GM18858 (cell line): ENCODE measurements around the gene TRIM16.
"Not testable (repeated sequence)": the region's sequence is repeated elsewhere in the genome, so short reads cannot be mapped to it uniquely, and the experiment has no call there.

Experiments
- ATAC-seq: cut with Tn5 transposase; IDR thresholded peaks from one replicate; pipeline ENCODE4 v1.9.1; 2021; ENCODE audit not compliant: unreplicated experiment

The TRIM16 gene

DNA sequence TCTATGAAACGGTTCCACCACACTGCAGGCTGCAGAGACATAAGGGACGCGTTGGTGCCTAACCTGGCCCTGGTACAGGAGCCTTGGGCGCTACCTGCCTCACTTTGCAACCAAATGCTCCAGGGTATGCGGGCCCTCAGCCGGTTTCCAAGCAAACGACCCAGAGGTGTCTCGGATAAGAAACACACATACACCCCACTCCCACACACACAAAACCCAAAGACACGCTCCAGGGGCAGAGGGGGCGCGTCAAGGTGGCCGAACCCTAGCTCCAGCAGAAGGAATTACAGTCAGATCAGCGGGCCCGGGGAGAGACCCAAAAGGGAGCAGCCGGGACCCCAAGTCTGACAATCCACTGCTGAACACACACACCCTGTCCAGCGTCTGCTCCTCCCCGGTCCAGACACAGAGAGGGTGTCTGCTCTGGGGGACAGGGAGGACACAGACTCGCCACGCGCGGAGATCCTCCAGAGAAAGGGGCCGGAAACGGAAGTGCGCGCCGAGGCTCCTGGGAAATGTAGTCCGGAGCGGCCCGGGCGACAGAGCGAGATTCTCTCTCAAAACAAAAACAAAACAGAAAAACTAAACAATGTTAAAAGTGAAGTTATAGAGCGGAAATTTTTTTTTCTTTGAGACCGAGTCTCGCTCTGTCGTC, at the start of gene TRIM16:
Gene TRIM16 (minus strand): TSS at position 488 of the 655 bp plus-strand sequence. CDS start 32,702 bp downstream, outside the sequence.
- peak; percentile 69 for ATAC-seq

DNA sequence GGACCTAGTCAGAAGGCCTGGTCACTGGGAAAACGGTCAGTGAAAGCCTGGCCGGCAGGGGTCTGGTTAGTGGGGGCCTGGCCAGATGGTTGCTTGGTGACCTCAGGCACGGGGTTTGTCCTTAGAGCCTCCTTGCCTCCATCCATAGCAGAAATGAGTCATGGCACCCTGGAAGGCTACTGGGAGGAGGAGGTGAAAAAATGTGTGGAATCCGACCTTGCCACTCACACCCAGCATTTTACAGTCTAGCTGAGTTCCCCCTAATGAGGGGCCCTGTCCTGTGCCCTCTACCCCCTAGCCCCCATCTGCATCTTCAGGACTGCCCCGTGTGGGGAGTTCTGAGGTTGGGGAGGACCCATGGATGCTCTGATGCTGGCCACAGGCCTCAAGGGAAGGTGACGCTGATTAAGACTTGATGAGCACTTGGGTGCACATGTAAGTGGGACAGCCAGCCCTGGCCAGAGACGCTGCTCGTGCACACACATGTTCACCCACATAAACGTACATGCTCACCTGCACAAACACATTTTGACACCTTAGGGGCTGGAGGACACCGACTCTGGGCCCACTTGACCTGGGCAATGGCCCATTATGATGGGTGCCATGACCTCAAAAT, 49.2 kb upstream of the TRIM16 start:
- ATAC-seq: not testable (repeated sequence)

DNA sequence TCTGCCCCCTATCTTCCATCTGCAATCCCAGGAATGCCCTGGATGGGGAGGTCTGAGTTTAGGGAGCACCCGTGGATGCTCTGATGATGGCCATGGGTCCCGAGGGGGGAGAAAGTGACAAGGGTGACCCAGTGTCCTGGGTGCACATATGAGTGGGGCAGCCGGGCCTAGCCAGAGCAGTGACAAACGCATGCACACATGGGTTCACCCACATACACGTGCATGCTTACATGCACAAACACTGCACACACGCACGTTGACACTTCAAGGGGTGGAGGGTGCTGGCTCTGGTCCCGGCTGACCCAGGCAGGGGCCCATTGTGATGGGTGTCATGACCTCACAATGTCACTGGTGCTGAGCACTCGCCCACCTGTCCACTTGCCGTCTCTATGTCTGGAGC, 47.8 kb upstream of the TRIM16 start, which contains the start of gene TBC1D26:
Gene TBC1D26 (plus strand): TSS at position 384 of the 400 bp plus-strand sequence. CDS start 3,066 bp downstream, outside the sequence.
- ATAC-seq: not testable (repeated sequence)

DNA sequence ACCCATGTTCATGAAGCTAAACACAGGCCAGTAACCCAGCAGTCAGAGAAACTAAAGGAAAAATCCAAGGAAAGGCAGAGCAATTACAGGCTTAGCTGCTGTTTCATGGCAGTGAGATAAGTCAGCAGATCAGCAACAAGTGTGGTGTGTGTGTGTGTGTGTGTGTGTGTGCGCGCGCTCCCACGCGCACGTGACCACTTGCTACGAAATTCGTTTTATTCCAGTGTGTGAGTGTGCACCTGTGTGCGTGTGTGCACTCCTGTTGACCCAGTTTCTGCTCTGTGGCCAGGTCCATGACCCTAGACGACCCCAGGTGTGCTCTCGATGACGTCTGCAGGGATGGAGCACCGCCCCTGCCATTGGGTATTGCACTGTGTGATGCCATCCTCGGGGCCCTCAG, 46.4 kb upstream of the TRIM16 start:
- ATAC-seq: not testable (repeated sequence)

DNA sequence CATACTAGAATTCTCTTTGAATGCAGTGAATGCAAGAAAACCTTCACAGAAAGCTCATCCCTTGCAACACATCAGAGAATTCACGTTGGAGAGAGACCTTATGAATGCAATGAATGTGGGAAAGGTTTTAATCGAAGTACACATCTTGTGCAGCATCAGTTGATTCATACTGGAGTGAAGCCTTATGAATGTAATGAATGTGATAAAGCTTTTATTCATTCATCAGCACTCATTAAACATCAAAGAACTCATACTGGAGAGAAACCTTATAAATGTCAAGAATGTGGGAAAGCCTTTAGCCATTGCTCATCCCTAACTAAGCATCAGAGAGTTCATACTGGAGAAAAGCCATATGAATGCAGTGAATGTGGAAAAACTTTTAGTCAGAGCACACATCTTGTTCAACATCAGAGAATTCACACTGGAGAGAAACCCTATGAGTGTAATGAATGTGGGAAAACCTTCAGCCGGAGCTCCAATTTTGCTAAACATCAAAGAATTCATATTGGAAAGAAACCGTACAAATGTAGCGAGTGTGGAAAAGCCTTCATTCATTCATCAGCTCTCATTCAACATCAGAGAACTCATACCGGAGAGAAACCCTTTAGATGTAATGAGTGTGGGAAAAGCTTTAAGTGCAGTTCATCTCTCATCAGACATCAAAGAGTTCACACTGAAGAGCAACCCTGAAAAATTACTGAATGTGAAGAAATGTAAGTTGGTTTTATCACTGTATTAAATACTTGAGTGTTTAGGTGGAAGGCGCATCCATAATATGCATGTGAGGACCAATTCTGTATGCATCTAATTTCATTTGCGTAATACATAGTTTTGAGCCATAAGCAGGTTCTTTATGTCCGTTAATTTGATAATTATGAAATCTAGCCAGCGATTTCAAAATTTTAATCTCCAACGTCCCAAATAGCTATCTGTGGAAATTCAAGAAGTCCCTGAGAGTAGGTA, 32.8 kb upstream of the TRIM16 start:
- not testable (repeated sequence) for ATAC-seq

DNA sequence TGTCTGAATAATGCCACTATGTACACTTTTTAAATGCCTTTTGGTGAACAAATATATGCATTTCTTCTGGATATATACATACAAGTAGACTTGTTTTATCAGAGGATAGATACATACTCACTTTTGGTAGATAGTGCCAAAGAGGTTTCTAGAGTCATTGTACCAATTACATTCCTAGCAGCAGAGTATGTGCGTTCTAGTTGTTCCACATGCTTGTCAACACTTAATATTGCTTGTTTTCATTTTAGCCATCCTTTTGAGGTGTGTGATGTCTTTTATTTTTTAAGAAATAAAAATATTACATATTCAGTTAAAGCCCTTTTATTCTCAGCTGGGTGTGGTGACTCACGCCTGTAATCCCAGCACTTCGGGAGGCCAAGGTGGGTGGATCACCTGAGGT, 24.8 kb upstream of the TRIM16 start:
- ATAC-seq: not testable (repeated sequence)

DNA sequence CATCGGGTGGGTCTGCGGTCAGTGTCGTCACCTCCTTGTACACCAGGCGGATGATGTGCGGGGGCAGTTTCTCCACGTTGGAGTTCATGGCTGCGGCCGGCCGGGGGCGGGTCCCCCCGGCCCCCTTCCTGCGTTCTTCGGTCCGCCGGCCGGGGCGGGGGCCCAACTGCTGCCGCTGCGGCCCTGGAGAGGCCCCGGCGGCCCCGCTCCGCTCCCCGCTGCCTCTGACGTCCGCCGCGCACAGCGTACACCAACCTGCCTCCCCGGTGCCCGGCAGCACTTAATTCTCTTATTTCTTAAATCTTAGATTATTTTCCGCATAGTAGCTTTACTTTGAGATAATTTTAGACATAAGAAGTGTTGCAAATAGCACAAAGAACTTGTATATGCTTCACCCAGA, 20.7 kb upstream of the TRIM16 start:
- not testable (repeated sequence) for ATAC-seq

DNA sequence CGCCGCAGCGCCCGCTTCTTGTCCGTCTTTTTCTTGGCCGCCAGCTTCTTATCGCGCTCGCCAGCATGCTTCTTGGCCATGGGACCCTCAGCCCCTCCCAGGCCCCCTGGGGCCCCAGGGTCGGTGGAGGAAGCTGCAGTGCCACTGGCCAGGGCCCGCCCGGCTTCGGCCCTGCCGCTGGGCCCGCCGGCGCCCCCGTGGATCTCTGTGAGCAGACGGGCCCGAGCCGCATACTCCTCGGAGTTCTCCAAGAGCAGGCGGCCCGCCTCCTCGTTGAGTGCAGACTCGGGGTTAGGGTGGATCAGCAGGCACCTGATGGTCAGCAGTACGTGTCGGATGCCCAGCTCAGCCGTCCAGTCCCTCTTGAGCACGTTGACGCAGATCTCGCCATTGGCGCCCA, 20.1 kb upstream of the TRIM16 start:
- ATAC-seq: not testable (repeated sequence)

DNA sequence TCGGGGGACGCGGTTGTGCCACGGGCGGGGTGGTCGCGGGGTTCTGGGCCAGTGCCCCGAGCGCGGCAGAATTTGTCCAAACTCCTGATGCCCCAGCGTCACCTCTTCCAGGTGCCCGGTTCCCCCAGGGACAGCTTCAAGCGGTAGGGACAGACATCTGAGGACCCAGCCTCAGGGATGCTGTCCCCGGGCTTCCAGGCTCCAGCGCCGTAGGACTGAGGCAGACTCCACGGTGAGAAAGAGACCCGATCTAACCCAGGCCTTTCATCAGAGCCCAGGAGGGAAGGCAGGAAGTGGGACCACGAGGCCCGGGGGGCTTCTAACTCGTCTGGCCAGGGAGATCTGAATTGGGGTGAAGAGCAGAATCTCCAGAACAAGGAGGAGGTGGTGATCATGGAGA, 15.8 kb upstream of the TRIM16 start:
- ATAC-seq: not testable (repeated sequence)

DNA sequence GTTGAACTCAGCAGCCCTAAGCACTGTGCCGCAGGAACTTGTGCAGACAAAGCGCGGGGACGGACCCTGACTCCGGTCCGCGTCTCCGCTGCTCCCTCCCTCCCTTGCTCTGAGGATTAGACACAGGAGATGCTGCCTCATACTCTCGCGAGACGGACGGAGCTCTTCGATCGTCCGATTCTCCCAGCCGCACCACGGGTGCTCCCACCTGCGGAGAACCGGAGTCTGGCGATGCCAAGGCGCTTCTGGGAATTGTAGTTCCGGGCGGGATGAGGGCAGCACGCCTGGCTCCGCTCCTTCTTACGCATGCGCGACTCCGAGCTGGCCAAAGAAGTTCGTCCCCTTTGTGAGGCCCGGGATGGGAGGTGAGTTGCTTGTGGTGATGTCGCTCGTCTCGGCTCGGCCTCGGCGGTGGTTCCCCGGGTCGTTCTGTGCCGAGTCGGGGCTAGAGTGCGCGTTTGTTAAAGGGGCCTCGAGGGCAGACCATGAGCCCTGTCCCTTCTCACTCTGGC, 15.4 kb upstream of the TRIM16 start, which contains the start of gene ZNF286A:
Gene ZNF286A (plus strand): TSS at position 340 of the 512 bp plus-strand sequence. CDS start 578 bp downstream, outside the sequence.
- ATAC-seq: peak; percentile 95

DNA sequence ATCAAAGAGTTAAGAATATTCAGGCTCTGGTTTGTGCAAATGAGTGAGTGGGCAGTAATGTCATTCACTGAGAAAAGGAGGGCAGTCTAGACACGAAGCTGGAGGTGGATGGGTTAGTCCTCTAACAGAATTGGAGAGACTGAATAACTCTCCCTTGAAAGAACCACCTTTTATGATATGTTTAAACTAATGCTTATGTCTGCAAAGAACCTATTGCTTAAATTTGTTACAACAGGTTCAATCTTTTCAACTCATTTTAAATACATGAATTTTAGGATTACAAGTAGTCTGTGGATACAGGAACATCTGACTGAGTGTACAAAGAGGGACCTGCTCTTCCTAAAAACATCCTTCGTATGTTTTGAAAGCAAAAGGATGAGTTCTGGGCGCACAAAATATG, 14.9 kb upstream of the TRIM16 start:
- not testable (repeated sequence) for ATAC-seq

DNA sequence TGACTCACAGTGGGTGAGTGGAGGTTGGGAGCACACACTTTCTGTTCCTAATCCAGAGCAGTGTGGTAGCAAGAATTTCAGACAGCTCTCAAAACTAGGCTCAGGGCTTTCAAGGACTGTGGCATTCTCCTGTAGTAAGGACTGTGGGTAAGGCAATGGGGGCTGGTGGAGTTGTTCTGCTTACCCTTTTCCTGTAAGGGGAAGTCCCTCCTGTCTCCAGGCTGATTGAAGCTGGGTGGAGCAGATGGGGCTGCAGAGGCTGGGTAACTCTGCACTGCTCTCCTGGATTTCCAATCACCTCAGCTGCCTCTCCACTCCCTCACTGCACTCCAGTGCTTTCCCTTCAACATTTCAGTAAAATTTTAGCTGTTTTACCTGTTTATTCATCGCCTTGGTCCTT, 3.4 kb upstream of the TRIM16 start:
- ATAC-seq: not testable (repeated sequence)

DNA sequence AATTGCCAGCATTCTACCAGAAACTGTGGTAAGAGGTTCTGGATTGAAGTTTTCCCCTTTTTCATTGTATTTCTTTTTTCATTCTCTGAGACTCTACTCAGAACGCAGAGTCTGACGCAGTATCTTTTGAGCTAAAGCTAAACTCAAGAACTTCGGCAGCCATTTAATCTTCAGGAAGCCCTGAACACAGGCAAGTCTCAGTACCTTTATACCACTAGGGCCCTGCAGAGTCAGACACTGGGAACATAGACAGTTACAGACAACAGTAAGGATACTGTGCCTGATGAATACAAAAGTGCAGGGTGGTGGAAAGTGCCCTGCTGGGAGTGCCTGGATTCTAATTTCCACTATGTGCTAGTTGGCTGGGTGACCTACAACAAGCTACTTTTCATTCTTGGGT, 976 bp downstream of the TRIM16 start:
- not testable (repeated sequence) for ATAC-seq

DNA sequence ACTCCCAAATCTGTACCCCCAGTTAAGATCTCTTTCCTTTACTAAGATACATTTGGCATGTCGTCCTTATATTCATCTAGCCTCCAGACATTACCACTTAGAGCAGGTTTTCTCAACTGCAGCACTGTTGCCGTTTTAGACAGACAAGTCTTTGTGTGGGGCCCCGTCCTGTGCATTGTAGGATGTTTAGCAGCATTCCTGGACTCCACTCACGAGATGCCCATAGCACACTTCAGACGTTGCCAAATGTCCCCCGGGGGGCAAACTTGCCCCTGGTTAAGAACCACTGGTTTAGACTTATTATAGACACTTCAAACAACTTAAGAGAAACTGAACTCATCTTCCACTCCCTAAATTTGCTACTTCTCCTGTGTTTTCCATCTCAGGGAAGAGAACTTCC, 8.1 kb downstream of the TRIM16 start:
- not testable (repeated sequence) for ATAC-seq

DNA sequence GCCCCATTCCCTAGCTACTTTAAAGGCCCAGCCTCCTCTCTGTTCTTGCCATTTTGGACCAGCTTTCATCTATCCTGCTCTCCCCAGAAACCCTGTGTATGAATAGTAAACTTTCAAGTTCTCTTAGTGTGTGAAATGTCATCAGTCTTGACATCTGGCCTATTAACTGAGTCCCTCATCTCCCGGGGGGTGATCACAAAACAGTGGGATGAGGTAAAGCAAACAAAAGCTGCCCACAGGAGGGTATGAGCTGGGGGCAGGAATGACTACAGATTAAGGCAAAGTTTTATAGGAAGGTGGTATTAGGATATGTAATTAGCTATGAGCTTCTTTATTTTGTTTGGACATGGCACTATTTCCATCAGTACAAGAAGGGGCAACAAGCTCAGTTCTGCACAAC, 9.5 kb downstream of the TRIM16 start:
- ATAC-seq: not testable (repeated sequence)

DNA sequence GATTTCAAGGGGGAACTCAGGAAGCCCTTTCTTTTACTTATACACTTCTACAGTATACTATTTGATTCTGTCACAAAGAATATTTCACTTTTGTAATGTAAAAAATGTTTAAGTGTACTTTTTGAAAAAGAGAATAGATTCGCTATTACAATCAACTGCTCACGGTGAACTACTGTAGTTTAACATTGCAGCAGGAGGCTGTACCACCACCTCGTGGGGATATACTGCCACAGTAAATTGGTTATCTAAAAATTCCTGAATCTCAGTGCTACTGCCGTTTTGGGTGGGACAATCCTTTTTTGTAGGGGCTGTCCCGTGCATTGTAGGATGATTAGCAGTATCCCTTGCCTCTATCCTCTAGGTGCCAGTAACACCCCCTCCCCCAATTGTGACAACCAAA, 14.6 kb downstream of the TRIM16 start:
- ATAC-seq: not testable (repeated sequence)

DNA sequence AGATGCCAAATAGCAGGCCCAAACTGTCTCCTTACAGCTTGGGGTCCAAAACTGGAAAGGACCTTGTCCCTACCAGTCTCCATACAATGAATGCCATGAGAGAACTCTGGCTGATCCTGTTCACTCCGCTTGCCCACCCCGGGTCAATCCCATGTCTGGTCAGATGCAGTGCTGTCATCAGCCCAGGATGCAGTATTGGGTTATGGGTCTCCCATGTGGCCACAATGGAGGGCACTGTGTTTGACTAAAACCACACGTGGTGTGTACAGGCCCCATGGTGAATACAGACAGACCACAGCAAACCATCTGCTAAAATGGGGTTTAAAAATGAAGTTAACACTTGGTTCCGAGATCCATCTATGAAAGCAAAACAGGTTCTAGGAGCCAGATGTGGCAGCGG, 20.4 kb downstream of the TRIM16 start:
- ATAC-seq: no peak

DNA sequence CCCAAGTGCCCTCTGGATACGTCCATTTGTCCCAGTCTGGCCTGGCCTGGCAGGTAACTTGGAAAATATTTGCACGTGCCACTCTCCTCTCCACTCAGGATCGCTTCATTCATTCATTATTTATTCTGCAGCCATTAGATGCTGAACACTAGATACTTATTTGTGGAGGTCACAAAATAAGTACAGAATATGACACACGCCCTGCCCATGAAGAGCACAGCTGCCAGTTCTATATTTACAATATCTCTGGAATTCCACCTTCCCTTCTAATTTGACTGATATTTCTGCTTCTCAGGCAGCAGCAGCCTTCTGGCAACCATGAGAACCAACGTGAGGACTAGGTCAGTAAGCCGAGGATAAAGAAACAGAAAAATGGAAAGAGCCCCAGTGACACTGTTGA, 20.9 kb downstream of the TRIM16 start:
- no peak for ATAC-seq

DNA sequence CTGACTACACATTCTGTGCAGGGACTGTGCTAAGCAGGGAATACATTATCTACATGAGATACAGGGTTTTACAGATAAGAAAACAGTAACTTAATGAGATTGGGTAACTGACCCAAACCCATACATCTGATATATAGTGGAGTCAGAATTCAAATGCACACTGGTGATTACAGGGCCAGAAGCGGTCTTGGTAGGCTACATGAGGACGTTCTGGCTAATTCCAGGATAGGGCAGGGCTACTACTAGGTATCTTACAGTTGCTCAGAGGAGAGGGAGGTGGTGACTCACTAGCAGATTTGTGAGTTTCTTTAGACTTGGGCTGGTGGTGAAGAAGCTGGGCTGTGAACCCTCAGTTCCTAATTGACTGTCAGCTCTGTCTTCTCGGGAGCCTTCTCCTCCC, 21.4 kb downstream of the TRIM16 start:
- ATAC-seq: no peak

DNA sequence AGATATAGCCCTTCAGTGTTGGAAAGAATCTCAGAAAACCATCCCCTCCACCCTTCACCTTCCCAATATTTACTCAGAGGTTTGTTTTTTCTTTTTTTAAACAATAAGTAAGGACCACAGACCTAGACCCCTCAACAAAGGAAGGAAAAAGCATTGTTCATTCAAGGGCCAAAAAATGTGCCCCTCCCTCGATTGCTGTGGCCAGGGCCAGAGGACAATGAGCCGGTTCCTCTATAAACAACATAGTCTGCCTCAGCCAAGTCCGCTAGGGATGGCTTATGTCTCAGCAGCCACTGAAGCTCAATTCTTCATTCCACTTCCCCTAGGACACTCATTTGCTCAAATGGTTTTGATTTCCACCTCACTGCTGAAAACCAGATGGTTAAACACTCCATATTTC, 24.0 kb downstream of the TRIM16 start:
- ATAC-seq: no peak

DNA sequence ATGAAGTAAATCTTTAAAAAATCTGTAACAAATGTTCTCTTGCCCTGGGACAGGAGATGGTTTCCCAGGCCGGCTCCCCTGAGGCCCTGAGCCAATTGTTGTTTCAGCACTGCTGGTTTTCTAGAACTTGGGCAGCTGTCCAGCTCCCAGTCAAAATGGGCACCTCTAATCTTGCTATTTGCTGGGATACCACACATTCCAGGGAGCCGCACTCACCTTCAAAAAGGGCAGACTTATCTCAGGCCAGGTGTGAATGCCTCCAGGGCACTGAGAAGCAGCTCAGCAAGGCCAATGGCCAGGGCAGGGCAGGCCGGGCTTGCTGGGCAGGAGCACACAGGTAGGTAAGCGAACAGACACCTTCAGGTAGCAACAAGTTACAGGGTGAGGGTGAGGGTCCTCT, 24.4 kb downstream of the TRIM16 start:
- ATAC-seq: no peak
